A673 (cell line): Measurements from ENCODE around the gene ZNF135. TPM values are rescaled to one million over a fixed set of nuclear protein-coding genes. Genes with fewer than 3 reads are reported as not detected.

Experiments
- BruUV-seq: library from RNA; stranded (reverse); fragments of 400-500 nt; replicated peaks from 2 replicates; lab custom pipeline; 2021; lab: Mats Ljungman, UMichigan
- CTCF ChIA-PET: fragments of 300-600 bp; sonication (Branson Sonifier 250); formaldehyde crosslinking; loops from one replicate; lab custom pipeline; 2022; ENCODE audit warnings: antibody characterized with exemption; lab: Charles Lee
- POLR2A ChIA-PET: fragments of 300-600 bp; sonication (Branson Sonifier 250); formaldehyde crosslinking; loops from one replicate; lab custom pipeline; 2022; ENCODE audit warnings: antibody characterized with exemption; ENCODE audit not compliant: low non-redundant PET; lab: Charles Lee
- DNase-seq: peaks from one replicate; pipeline ENCODE4 v3.0.0-alpha.2; 2015; ENCODE audit warnings: low spot score
- H3K27ac ChIP-seq: fragments of 200-600 bp; sonication (generic); 2 replicates; pipeline ENCODE4 v1.5.1; 2016; ENCODE audit warnings: mixed run types, low read depth, mild to moderate bottlenecking, mixed read lengths, antibody characterized with exemption, low read length; ENCODE audit not compliant: poor library complexity, severe bottlenecking
- H3K27me3 ChIP-seq: fragments of 200-600 bp; sonication (generic); replicated peaks from 2 replicates; pipeline ENCODE4 v1.6.1; 2017; ENCODE audit warnings: mixed run types, low read depth, mild to moderate bottlenecking, mixed read lengths, antibody characterized with exemption, low read length; ENCODE audit not compliant: insufficient read depth, poor library complexity
- H3K36me3 ChIP-seq: fragments of 200-600 bp; sonication (generic); 2 replicates; pipeline ENCODE4 v1.6.1; 2016; ENCODE audit warnings: mixed run types, mild to moderate bottlenecking, mixed read lengths, antibody characterized with exemption, low read length; ENCODE audit not compliant: insufficient read depth, poor library complexity, severe bottlenecking
- H3K4me1 ChIP-seq: fragments of 200-600 bp; sonication (generic); 2 replicates; pipeline ENCODE4 v1.6.1; 2017; ENCODE audit warnings: mixed run types, mild to moderate bottlenecking, mixed read lengths, antibody characterized with exemption, low read length; ENCODE audit not compliant: insufficient read depth, poor library complexity, severe bottlenecking
- H3K4me3 ChIP-seq: fragments of 200-600 bp; sonication (generic); 2 replicates; pipeline ENCODE4 v1.5.1; 2016; ENCODE audit warnings: low read depth, mixed run types, mild to moderate bottlenecking, mixed read lengths, low read length; ENCODE audit not compliant: poor library complexity, severe bottlenecking
- H3K9me3 ChIP-seq: fragments of 200-600 bp; sonication (generic); 2 replicates; pipeline ENCODE4 v1.6.1; 2016; ENCODE audit warnings: mixed run types, low read depth, mild to moderate bottlenecking, mixed read lengths, antibody characterized with exemption, low read length; ENCODE audit not compliant: poor library complexity, severe bottlenecking
- EZH2 ChIP-seq: fragments of 200-600 bp; sonication (generic); IDR thresholded peaks from 2 replicates; pipeline ENCODE4 v1.6.1; 2017; ENCODE audit warnings: borderline replicate concordance, low read depth, mild to moderate bottlenecking, mixed read lengths, antibody characterized with exemption, low read length; ENCODE audit not compliant: poor library complexity, severe bottlenecking
- intact Hi-C: fragments of 100-400 bp; cut with micrococcal nuclease; formaldehyde crosslinking; loops from one replicate; pipeline ENCODE4 v1.10.0; 2022; ENCODE audit not compliant: unreplicated experiment
- total RNA-seq: library from RNA; stranded (reverse); gene quantifications from 2 replicates; pipeline ENCODE4 v1.2.3, GENCODE V29; 2021
- TF ChIP-seq, protein P1 (sequence below): fragments of 300-800, 200-600 bp; sonication (generic); conservative IDR thresholded peaks from 2 replicates; pipeline ENCODE4 v1.5.1; 2017; ENCODE audit warnings: low read depth, mild to moderate bottlenecking, antibody characterized with exemption, low read length, moderate library complexity, mixed read lengths

The ZNF135 gene
- total RNA-seq, 1 experiment from 2014 or later = 7.0 TPM

- ChIA-PET POLR2A (no interaction called here), CTCF (no interaction called here)
- no TSS peak for BruUV-seq
- H3K27me3 ChIP-seq = no peaks in the 10 kb centered on the region
- no peak overlapping the region for H3K4me3 ChIP-seq
- intact Hi-C loops = no loop called here
- TF ChIP-seq, protein P1, sequence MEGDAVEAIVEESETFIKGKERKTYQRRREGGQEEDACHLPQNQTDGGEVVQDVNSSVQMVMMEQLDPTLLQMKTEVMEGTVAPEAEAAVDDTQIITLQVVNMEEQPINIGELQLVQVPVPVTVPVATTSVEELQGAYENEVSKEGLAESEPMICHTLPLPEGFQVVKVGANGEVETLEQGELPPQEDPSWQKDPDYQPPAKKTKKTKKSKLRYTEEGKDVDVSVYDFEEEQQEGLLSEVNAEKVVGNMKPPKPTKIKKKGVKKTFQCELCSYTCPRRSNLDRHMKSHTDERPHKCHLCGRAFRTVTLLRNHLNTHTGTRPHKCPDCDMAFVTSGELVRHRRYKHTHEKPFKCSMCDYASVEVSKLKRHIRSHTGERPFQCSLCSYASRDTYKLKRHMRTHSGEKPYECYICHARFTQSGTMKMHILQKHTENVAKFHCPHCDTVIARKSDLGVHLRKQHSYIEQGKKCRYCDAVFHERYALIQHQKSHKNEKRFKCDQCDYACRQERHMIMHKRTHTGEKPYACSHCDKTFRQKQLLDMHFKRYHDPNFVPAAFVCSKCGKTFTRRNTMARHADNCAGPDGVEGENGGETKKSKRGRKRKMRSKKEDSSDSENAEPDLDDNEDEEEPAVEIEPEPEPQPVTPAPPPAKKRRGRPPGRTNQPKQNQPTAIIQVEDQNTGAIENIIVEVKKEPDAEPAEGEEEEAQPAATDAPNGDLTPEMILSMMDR = no peak
- no peak for TF ChIP-seq EZH2
- H3K9me3 ChIP-seq = peaks cover 26% of the 10 kb centered on the region
- no peak for DNase-seq
- H3K36me3 ChIP-seq = no peaks in the 10 kb centered on the region
- H3K27ac ChIP-seq = no peak overlapping the region
- H3K4me1 ChIP-seq = no peaks in the 10 kb centered on the region
These were observed 2.8 kb upstream of the ZNF135 start for GRCh38 chr19:58056261-58056660.

GRCh38 chr19:58056861-58057260 is 2.2 kb upstream of the ZNF135 start:
- POLR2A ChIA-PET = interaction anchor here (0.6 kb wide), 1 partner anchor 11 kb away, joined by 5 read pairs; no protein-coding TSS in a partner anchor
- no TSS peak for BruUV-seq

DNA sequence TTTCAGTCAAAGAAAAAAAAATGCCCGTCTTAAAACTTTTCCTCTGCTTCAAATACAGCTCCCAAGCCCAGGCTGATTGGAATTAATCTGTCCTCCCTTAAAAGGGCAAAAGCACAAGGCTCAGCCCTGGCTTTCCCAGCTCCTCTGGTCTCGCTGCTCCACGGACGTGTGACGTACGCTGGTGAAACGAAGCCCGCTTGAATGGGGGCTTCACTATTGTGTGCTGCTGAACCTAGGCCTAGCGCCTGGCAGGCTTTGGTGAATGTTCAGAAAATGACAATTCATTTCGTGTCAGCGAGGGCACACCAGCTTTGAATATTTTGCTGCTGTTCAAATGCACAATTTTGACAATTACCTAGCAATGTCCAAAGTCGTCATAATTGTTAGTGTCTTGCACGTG is 615 bp upstream of the ZNF135 start:
- BruUV-seq = no TSS peak
- Histone ChIP-seq H3K4me1 (no peaks in the 10 kb centered on the region), H3K27me3 (no peaks in the 10 kb centered on the region), H3K36me3 (no peaks in the 10 kb centered on the region), H3K4me3 (peak overlapping the region; percentile 60), H3K27ac (peak overlapping the region; percentile 87), H3K9me3 (peaks cover 25% of the 10 kb centered on the region)
- ChIA-PET CTCF (interaction anchor here (0.6 kb wide), 1 partner anchor 1284 kb away, joined by 3 read pairs; no protein-coding TSS in a partner anchor), POLR2A (interaction anchor here (0.6 kb wide), 2 partner anchors 19 to 56 kb away, joined by 3 to 4 read pairs; no protein-coding TSS in a partner anchor)
- no peak for DNase-seq
- no peak for TF ChIP-seq EZH2
- TF ChIP-seq, protein P1 = no peak
- intact Hi-C loops = no loop called here

More at GRCh38 chr19:58056861-58057260, 2.2 kb upstream of the ZNF135 start:
- Histone ChIP-seq H3K9me3 (peaks cover 28% of the 10 kb centered on the region), H3K27me3 (no peaks in the 10 kb centered on the region), H3K4me3 (no peak overlapping the region), H3K4me1 (no peaks in the 10 kb centered on the region), H3K27ac (no peak overlapping the region), H3K36me3 (no peaks in the 10 kb centered on the region)
- intact Hi-C loops = no loop called here
- DNase-seq = no peak
- TF ChIP-seq EZH2 = no peak
- TF ChIP-seq, protein P1 = no peak
- CTCF ChIA-PET = no interaction called here
